ENCODE data around the gene SORBS1. TPM values are rescaled to one million over a fixed set of nuclear protein-coding genes. Genes with fewer than 3 reads are reported as not detected.

The SORBS1 gene
- total RNA-seq, 1 experiment from 2014 or later, result 1.4 TPM

GRCh38 chr10:95464280-95464679 lies 96.9 kb downstream of the SORBS1 start:
- no peak for DNase-seq (ENCODE audit: low read depth)

GRCh38 chr10:95462740-95463667 lies 98.2 kb downstream of the SORBS1 start:
- DNase-seq (ENCODE audit: low read depth), result no peak

GRCh38 chr10:95461611-95462010 lies 99.6 kb downstream of the SORBS1 start:
- DNase-seq (ENCODE audit: low read depth), result no peak

DNA sequence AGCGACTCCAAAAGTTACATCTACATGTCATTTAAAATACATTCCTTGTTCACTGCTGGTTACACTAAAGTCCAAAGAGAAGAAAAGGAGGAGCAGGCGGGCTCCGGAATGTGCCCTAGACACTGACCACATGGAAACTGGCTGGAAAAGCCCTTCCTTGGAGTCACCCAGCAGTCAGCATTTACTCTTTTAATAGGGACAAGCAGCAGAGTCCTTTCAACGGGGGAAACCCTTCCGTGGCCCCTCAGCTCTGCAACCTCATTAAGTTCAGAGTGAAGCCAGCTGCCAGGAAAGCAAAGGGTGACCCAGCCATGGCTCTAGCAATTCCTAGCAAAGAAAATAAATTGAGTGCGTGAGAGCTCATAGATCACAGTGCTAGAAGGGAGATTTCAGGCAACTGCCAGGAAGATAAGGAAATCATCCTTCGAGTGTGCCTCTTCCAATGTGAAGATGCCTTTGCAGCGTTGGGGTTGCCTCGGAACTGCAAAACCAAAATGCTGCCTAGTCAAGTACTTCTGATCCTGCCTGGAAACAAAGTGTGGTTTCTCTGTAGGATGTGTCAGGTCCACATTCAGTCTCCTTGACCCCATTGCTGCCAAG lies 101.6 kb downstream of the SORBS1 start:
- no peak for DNase-seq (ENCODE audit: low read depth)

GRCh38 chr10:95458871-95459270 lies 102.3 kb downstream of the SORBS1 start:
- DNase-seq (ENCODE audit: low read depth), result no peak

- no peak for DNase-seq (ENCODE audit: low read depth)
These were observed 103.2 kb downstream of the SORBS1 start for GRCh38 chr10:95458014-95458413.

GRCh38 chr10:95457319-95457886 lies 103.8 kb downstream of the SORBS1 start:
- DNase-seq (ENCODE audit: low read depth), result no peak

DNA sequence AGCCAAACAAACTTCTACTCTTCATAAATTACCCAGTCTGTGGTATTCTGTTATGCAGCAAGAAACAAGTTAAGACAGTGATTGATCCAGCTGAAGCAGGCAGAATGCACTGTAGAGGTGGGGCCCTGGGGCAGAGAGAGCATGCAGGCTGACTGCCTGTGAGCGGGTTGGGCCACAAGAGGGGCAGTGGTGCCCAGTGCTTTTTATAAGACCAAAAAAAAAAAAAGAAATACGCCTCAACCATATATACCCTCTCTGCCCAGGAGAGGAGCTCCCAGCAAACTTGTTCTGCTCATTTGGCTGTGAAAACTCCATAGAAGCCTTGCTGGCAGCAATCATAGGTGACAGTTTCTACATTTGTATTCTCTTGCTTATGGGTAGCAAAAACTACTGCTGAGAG lies 104.7 kb downstream of the SORBS1 start:
- no peak for DNase-seq (ENCODE audit: low read depth)

GRCh38 chr10:95454940-95455339 lies 106.2 kb downstream of the SORBS1 start:
- DNase-seq (ENCODE audit: low read depth), result no peak

GRCh38 chr10:95454356-95454755 lies 106.8 kb downstream of the SORBS1 start:
- DNase-seq (ENCODE audit: low read depth), result no peak

GRCh38 chr10:95451568-95452524 lies 109.3 kb downstream of the SORBS1 start:
- DNase-seq (ENCODE audit: low read depth), result peak; percentile 71

- DNase-seq (ENCODE audit: low read depth), result no peak
These were observed 110.0 kb downstream of the SORBS1 start for GRCh38 chr10:95451150-95451549.

DNA sequence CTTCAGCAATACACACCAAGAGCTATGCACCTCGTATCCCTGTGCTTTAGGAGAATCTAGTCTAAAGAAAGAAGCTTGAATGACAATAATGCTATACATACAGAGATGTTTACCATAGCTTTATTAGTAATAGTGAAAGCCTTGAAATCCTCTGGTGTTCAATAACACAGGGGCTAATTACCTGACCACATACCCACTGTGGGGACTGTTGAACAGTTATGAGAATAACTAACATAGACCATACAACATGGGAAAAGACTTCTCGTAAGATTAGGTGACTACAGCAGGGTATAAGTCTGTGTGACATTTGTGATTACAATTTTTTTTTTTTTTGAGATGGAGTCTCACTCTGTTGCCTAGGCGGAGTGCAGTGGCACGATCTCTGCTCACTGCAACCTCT lies 111.0 kb downstream of the SORBS1 start:
- DNase-seq (ENCODE audit: low read depth), result no peak

GRCh38 chr10:95447685-95448084 lies 113.5 kb downstream of the SORBS1 start:
- DNase-seq (ENCODE audit: low read depth), result peak; percentile 48

GRCh38 chr10:95445837-95446486 lies 115.2 kb downstream of the SORBS1 start:
- peak; percentile 80 for DNase-seq (ENCODE audit: low read depth)

DNA sequence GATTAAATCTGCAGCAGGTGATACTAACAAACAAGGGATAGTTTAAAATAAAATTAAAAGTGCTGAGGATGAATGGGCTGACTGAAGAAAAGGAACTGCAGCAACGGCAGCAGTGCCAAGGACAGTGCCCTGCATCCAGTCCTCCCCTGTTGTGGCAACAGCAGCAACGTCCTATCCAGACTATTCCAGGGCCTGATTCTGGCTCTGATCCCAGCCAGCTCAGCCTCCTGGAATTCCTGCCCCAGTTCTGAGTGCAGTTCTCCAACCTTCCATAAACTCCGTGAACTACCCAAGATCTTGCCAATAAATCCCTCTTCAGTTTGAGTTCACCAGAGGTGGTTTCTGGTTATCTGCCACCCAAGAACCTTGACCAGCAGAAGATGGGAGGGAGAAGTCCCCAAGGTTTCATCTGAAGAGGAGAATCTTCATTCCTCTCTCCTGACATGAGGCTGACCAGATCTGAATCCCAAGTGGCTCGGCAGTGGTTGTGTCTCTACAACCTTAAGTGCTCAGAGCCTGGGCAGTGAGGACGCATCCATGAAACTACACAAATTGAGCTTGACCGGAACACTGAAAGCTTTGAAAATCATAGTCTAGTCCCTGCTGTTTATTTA lies 115.8 kb downstream of the SORBS1 start:
- DNase-seq (ENCODE audit: low read depth), result peak; percentile 83

GRCh38 chr10:95444792-95445191 lies 116.4 kb downstream of the SORBS1 start:
- DNase-seq (ENCODE audit: low read depth), result no peak

DNA sequence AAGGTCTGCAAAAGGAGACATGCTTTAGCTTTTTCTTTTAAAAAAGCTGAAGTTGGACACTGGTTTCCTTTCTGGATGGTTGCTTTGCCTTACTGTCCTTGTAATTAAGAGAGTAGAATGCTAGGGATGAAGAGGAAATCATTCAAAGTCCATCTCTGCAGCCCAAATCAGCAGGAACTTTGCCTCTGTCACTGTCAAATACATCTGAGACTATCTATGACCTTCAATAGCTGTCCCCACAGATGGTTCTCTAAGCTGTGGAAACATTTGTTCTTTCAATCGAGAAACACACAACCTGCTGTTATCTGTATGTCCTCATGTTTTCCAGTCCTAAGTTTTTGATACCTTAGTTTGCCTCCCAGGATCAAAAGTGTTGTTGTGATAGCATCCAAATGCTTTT lies 117.5 kb downstream of the SORBS1 start:
- no peak for DNase-seq (ENCODE audit: low read depth)

- DNase-seq (ENCODE audit: low read depth), result no peak
These were observed 118.8 kb downstream of the SORBS1 start for GRCh38 chr10:95442341-95442740.

DNA sequence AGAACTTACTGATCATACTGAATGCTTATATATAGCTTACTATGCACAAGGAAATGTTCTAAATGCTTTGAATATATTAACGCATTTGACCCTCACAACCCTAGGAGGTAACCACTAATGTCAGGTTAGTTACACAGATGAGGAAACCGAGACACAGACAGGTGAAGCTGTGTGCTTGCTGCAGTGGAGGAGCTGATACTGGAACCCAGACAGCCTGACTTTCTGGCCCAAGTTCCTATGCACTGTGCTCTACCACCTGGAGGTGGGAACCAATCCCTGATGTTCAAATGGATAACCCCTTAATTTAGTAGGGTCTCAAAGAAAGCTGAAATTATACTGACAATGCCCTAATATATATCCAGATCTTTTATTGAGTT lies 119.6 kb downstream of the SORBS1 start:
- no peak for DNase-seq (ENCODE audit: low read depth)
